Measurements from ENCODE around the gene ABAT.

GRCh38 chr16:8667492-8667891 is 6.9 kb upstream of the ABAT start:
- TF ChIP-seq POLR2A (IDR thresholded peaks at IDR 0.05; ENCODE audit: borderline replicate concordance, extremely low read depth, insufficient read depth, insufficient read length) (no peak), CTCF (IDR thresholded peaks at IDR 0.05 in 2 of 3, conservative IDR thresholded peaks at IDR 0.05 in 1 of 3; ENCODE audit: borderline replicate concordance in 1 of 3, insufficient read depth in 1 of 3, low read depth in 2 of 3, low read length in 2 of 3) (no peak), SRF (IDR thresholded peaks at IDR 0.05; ENCODE audit: low read depth) (no peak), EZH2 (IDR thresholded peaks at IDR 0.05) (no peak), POLR2AphosphoS5 (IDR thresholded peaks at IDR 0.05; ENCODE audit: low read depth, low read length) (no peak), RAD21 (IDR thresholded peaks at IDR 0.05; ENCODE audit: low read depth) (no peak)
- TF ChIP-seq, protein P1, sequence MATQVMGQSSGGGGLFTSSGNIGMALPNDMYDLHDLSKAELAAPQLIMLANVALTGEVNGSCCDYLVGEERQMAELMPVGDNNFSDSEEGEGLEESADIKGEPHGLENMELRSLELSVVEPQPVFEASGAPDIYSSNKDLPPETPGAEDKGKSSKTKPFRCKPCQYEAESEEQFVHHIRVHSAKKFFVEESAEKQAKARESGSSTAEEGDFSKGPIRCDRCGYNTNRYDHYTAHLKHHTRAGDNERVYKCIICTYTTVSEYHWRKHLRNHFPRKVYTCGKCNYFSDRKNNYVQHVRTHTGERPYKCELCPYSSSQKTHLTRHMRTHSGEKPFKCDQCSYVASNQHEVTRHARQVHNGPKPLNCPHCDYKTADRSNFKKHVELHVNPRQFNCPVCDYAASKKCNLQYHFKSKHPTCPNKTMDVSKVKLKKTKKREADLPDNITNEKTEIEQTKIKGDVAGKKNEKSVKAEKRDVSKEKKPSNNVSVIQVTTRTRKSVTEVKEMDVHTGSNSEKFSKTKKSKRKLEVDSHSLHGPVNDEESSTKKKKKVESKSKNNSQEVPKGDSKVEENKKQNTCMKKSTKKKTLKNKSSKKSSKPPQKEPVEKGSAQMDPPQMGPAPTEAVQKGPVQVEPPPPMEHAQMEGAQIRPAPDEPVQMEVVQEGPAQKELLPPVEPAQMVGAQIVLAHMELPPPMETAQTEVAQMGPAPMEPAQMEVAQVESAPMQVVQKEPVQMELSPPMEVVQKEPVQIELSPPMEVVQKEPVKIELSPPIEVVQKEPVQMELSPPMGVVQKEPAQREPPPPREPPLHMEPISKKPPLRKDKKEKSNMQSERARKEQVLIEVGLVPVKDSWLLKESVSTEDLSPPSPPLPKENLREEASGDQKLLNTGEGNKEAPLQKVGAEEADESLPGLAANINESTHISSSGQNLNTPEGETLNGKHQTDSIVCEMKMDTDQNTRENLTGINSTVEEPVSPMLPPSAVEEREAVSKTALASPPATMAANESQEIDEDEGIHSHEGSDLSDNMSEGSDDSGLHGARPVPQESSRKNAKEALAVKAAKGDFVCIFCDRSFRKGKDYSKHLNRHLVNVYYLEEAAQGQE (IDR thresholded peaks at IDR 0.05; ENCODE audit: low read depth): peak; percentile 35
- TF ChIP-seq, protein P2, sequence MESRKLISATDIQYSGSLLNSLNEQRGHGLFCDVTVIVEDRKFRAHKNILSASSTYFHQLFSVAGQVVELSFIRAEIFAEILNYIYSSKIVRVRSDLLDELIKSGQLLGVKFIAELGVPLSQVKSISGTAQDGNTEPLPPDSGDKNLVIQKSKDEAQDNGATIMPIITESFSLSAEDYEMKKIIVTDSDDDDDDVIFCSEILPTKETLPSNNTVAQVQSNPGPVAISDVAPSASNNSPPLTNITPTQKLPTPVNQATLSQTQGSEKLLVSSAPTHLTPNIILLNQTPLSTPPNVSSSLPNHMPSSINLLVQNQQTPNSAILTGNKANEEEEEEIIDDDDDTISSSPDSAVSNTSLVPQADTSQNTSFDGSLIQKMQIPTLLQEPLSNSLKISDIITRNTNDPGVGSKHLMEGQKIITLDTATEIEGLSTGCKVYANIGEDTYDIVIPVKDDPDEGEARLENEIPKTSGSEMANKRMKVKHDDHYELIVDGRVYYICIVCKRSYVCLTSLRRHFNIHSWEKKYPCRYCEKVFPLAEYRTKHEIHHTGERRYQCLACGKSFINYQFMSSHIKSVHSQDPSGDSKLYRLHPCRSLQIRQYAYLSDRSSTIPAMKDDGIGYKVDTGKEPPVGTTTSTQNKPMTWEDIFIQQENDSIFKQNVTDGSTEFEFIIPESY (IDR thresholded peaks at IDR 0.05; ENCODE audit: extremely low read depth, insufficient replicate concordance, low read length): no peak
